NCI-H1436 (cell line): ENCODE measurements around the gene KCNMB1.

ENCODE experiments used
- DNase-seq: peaks from one replicate; lab custom pipeline; 2025; lab: John Stamatoyannopoulos, UW

KCNMB1 gene, protein sequence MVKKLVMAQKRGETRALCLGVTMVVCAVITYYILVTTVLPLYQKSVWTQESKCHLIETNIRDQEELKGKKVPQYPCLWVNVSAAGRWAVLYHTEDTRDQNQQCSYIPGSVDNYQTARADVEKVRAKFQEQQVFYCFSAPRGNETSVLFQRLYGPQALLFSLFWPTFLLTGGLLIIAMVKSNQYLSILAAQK

DNA sequence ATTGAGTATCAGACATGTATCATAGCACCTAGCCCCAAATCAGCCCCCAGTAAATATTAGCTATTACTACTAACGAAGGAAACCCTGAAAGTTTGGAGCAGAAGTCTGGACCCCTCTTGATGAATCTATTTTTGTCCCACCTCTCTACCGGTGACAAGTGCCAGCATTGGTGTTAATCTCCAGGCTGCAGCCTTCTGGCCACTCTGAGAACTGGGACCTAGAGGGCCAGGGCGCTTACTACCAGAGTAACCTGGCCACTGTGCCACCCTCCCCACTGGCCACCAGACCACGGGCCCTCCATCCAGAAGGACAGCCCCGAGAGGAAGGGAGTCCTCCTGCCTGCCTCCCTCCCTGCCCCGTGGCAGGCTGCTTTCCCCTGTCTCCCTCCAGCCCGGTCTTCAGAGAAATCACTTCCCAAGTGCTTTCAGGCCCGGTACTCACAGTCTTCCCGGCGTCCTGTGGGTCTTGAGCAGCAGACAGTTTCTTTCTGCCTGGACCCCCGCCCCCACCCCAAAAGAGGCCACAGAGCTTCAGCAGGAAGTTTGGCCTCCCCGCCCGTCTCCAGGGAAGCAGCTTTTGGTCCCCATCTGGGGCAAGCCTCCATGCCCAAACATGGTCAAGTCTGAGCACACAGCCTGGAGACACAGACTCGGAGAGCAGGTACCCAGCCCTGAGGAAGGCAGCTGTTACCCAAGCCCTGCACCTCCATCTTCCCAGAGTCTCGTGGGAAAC is at the start of gene KCNMB1:
Gene KCNMB1 (minus strand): TSS at position 550 of the 732 bp plus-strand sequence. CDS start 3,920 bp downstream, outside the sequence.
- DNase-seq, result no peak

DNA sequence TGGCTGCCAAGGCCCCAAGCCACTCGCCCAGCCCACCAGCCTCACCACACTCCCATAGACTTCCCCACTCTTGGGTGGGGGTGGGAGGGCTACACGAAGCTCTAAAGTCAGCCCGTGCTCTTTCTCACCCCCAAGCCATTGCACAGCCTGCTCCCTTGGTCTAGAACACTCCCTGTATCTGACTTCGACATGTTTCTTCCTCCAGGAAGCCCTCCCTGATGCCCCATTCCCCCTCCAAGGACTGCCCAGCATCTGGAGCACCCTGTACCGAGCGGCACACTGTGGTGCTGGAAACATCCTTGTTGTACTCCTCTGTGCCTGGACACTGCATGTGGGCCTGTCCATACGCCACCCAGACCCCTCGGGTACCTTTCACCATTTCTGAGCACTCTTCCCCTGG is 49.4 kb upstream of the KCNMB1 start:
- DNase-seq, result no peak

DNA sequence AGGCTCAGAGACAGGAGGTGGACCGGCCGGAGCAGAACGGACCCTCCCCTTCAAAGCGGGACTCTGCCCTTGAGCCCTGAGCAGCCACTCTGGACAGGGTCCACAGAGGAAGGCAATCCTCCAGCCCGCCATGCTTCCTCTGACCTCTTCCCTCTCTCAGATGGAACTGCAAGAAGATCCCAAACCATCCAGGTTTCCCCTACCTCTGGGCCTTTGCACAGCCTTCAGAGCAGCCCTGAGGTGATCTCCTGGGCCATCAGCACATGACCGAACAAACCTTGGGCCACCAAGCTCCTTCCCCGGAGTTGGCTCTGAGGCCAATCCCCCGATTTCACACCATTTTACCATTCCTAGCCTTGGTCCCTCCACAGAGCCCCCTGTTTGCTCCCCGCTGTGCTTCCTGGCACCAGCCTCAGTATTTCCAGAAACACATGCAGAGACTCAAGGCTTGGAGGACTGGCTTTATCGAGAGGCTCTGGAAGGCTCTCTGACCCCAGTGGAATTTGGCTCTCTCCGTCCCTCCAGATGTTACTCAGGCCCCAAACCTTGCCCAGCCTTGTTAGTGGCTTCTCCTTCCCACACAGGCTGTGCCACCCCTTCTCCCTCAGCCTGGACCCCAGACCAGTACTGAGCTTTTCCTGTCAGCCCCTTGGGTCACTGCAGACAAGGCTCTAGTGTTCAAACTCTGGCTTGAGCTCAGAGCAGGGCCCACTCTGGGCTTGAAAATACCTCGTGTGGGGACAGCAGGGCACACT is 48.6 kb upstream of the KCNMB1 start:
- DNase-seq, result no peak

- DNase-seq, result no peak
Measured at GRCh38 chr5:170436335-170436734, 47.2 kb upstream of the KCNMB1 start.

DNA sequence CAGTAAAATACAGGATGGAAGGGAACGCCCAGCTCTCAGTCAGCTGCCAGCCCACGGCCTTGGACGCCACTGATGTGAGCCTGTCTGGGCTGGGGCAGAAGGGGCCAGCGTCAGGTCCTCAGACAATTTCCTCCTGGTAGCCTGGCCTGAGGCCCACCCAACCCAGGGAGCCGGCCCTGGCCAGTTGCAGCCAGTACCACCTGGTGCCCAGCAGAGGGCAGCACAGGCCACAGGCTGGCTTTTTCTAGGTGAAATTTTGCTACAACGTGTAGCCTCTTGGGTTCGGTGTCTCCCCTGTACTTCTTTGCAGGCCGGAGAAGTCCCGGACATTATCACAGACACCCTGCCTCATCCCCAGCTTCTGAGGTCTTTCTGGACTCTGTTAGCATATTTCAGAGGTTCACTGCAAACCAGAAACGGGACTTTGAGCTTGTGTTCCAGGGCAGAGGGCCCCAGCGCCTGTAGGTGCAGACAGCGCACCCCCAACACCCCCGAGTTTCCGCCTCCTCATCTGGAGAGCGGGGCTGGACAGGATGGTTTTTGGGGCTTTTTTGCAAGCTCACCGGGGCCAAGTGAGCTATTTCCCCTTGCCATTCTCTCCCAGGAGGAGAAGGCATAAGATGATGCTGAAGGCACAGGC is 45.9 kb upstream of the KCNMB1 start:
- no peak for DNase-seq

DNA sequence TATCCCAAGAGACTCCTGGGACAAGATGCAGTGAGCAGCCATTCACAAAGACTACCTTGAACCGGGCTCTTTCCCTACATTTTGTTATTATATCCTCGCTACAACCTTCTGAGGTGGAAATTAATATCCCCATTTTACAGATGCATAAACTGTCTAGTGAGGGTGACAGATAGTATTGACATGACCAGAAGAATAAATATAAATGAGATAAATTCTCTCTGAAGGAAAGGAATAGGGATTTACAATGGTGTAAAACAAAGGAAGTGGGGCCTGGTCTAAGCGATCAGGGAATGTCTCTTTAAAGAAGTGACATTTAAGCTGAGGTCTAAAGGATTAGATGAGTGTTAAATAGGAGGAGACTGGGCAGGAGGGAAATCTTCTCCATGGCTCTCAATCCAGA is 43.5 kb upstream of the KCNMB1 start:
- DNase-seq, result no peak

DNA sequence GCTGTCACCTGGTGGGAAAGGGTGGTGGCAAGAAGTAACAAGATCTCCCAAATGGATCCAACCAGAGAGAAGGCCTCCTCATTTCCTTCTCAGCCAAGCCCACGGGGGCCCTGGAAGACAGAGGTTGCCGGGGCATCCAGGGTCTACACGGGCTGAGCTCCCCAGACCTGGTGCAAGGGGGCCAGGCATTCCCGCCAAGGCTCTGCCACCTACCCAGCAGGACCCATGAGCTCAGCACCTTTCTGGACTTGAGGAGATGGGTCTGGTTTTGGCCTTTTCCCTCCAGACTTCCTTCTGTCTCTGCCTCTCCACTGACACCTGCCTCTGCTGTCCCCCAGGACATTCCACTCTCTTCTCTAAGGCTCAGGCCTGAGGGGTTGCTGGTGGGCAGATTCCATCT is 42.4 kb upstream of the KCNMB1 start:
- DNase-seq, result no peak

DNA sequence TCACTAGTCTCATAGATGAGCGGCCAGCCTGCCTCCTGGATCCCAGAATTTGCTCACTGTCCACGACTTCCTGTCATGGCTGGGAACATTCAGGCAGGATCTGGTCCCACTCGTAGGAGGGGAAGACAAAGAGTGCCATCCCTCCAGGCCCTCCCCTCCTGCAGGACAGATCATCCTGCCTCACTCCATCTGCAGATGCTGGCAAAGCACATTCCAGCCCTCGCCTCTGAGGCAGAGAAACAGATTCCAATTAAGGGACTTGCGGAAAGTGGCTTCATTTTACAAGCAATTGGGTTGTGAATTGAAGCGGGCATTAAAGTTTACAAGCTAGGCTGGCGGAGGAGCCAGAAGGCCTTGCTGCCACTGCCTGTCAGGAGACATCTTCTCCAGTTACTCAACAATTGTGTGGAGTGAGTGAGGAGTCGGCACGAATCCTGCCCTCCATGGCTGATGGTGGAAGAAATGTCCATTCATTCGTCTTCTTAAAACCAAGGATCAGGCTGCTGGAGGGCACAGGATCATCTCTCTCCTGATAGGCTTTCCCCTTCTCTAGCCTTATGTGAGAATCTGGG is 41.8 kb upstream of the KCNMB1 start:
- DNase-seq, result no peak

- DNase-seq, result no peak
Measured at GRCh38 chr5:170430256-170430655, 41.1 kb upstream of the KCNMB1 start.

DNA sequence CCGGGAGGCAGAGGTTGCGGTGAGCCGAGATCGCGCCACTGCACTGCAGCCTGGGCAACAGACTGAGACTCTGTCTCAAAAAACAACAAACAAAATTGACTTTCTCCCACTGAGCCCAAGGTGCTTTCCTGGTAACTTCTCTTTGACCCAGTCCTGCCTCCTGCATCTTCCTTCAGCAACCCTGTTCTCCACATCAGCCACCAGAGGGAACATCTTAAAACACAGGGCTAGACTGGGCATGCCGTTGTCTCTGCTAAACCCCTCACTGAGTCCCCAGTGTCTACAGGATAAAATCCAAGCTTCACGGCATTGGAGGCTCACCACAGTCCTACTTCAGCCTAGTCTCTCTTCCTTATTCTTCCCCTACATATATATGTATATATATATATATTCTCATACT is 39.8 kb upstream of the KCNMB1 start:
- no peak for DNase-seq

- DNase-seq, result no peak
Measured at GRCh38 chr5:170427672-170428236, 38.6 kb upstream of the KCNMB1 start.

GRCh38 chr5:170426786-170427185 is 37.6 kb upstream of the KCNMB1 start:
- no peak for DNase-seq

GRCh38 chr5:170426149-170426767 is 37.1 kb upstream of the KCNMB1 start:
- DNase-seq, result no peak

GRCh38 chr5:170425731-170426130 is 36.6 kb upstream of the KCNMB1 start:
- DNase-seq, result no peak

DNA sequence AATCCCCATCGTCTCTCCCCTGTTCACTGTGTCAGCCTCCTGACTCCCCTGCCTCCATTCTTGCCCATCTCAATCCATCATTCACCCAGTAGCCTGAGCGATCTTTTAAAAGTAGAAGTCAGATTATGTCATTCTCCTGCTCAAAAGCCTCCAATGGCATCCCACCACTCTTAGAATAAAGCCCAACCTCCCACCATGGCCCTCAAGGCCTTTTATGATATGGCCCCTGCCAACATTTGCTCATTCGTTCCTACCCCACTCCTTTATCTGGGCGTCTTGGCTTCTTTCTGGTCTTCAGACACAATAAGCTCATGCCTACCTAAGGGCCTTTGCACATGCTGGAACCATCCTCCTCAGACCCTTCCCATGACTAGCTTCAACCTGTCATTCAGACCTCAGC is 35.5 kb upstream of the KCNMB1 start:
- no peak for DNase-seq

DNA sequence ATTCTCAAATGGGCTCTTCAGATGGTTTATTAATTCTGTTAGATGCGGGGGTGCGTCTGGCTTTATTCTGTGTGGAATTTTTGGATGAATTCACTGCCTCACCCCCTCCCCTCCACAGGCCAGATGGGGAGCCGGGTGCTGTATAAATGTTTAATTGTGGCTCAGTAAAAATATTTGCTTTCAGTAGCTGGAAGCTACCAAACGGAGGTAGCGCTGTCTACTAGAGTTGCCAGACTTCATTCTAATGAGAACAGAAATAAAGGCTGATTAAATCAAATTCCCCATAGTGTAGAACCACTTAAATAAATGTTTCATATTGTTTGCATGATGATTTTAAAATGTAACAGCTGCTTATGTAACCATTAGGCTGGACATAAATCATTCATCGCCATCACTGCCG is 34.5 kb upstream of the KCNMB1 start:
- DNase-seq, result peak; percentile 8

DNA sequence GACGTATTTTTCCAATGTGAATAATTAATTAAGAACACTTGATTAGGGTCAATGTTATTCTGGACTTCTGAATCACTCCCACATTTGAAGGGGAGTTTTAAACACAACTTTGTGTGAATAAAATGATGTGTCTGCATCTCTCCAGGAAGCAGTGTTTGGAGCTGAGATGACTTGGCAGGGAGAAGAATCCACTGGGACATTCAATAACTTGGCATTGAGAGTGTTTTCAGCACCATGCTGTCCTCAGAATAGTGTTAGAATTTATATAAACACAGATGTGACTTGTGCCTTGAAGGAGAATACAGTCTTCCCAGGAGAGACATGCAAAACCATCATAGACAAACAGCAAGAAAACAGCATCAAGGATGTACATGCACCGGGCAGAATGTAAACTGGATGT is 32.7 kb upstream of the KCNMB1 start:
- no peak for DNase-seq

GRCh38 chr5:170420806-170421412 is 31.7 kb upstream of the KCNMB1 start:
- DNase-seq, result no peak

- DNase-seq, result no peak
Measured at GRCh38 chr5:170419643-170420042, 30.5 kb upstream of the KCNMB1 start.

DNA sequence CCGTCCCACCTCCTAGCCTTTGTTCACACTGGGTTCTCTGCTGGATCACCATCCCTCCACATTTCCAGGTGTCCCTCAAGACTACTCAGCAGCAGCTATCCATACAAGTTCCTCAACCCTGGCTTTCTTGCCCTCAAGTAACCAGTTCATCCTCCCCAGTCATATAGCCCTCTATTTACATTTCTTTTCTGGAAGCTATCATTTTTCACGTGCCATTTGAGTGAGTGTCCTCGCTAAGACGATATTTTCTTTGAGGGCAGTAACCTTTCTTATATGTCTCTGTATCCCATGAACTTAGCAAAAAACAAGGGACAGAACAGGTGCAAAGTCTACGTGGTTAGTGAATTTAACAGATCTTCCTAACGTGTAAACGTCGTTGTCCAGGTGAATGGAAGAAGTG is 29.6 kb upstream of the KCNMB1 start:
- no peak for DNase-seq

- no peak for DNase-seq
Measured at GRCh38 chr5:170416526-170416925, 27.4 kb upstream of the KCNMB1 start.
